HL-60 (cell line): ENCODE data around the gene RASGRP2.

Experiments
- DNase-seq, 2 experiments: peaks; one replicate each; pipeline ENCODE4 v3.0.0-alpha.2; 2010 to 2020; ENCODE audit warnings: low read depth in 1 of 2, low spot score in 1 of 2
- H3K27ac ChIP-seq: fragments of 250-450 bp; sonication (Bioruptor Pico); replicated peaks from 2 replicates; pipeline ENCODE4 v1.5.1; 2020; ENCODE audit warnings: mild to moderate bottlenecking, moderate library complexity
- H3K27me3 ChIP-seq: fragments of 250-450 bp; sonication (Bioruptor Pico); 2 replicates; pipeline ENCODE4 v1.5.1; 2021; ENCODE audit warnings: mild to moderate bottlenecking, moderate library complexity; ENCODE audit not compliant: insufficient read depth, poor library complexity, severe bottlenecking
- H3K4me3 ChIP-seq: replicated peaks from 2 replicates; pipeline ENCODE4 v1.5.1; 2011; ENCODE audit warnings: mild to moderate bottlenecking, control low read depth, low read length; ENCODE audit not compliant: insufficient read depth
- CTCF ChIP-seq: IDR thresholded peaks from one replicate; pipeline ENCODE4 v1.5.1; 2011; ENCODE audit warnings: low read length, control low read depth, inconsistent platforms; ENCODE audit not compliant: insufficient read depth
- GABPA ChIP-seq: IDR thresholded peaks from 2 replicates; pipeline ENCODE4 v1.6.1; 2012; ENCODE audit warnings: low read depth
- POLR2AphosphoS5 ChIP-seq: IDR thresholded peaks from 2 replicates; pipeline ENCODE4 v1.6.1; 2012; ENCODE audit warnings: low read depth
- SPI1 ChIP-seq: IDR thresholded peaks from 2 replicates; pipeline ENCODE4 v1.6.1; 2012; ENCODE audit warnings: low read depth, mild to moderate bottlenecking, borderline replicate concordance
- TF ChIP-seq, protein P1 (sequence below): IDR thresholded peaks from 2 replicates; pipeline ENCODE4 v1.6.1; 2012; ENCODE audit warnings: low read depth; ENCODE audit not compliant: insufficient replicate concordance

The RASGRP2 gene

DNA sequence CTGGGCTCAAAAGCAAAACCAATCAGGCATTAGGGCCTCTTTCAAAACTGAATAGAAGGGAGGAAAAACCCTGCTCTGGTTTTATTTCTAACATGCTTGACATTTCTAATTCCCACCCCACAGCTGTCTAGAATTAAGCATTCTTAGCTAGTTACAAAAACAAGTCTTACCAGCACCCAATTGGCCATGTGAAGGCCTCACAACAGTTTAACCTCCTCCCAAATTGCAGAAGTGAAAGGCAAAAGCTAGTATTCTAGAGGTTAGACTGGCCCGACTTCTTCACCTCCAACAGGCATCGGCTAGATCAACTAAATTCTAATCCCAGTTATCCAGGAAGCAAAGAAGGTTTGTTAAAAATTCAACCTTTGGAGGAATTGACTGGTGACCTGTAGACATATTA is 27.9 kb upstream of the RASGRP2 start:
- peak; percentile 50; the same call in 1 of the 2 replicates for TF ChIP-seq SPI1
- TF ChIP-seq POLR2AphosphoS5: no peak
- Histone ChIP-seq H3K27ac (peak overlapping the region; percentile 46), H3K27me3 (no peaks in the 10 kb centered on the region), H3K4me3 (no peak overlapping the region)
- DNase-seq: no peak

DNA sequence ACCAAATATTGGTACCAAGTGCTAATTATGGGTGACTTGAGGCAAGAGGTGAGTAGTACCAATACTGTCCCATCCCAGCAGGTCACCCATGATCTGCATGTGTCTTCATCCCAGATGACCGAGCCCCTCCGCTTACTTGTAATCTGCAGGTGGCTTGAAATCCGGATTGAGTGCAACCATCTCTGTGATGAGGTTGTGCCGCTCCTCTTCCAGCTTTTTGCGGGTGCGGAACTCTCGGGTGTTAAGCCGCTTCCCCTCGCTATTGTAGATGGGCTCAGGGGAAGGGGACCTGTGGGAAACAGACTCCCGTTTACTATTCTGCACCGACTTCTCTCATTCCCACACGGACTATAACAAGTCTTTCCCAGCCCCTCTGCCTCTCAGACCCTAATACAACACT is 26.2 kb upstream of the RASGRP2 start:
- no peak for TF ChIP-seq CTCF
- TF ChIP-seq, protein P1, sequence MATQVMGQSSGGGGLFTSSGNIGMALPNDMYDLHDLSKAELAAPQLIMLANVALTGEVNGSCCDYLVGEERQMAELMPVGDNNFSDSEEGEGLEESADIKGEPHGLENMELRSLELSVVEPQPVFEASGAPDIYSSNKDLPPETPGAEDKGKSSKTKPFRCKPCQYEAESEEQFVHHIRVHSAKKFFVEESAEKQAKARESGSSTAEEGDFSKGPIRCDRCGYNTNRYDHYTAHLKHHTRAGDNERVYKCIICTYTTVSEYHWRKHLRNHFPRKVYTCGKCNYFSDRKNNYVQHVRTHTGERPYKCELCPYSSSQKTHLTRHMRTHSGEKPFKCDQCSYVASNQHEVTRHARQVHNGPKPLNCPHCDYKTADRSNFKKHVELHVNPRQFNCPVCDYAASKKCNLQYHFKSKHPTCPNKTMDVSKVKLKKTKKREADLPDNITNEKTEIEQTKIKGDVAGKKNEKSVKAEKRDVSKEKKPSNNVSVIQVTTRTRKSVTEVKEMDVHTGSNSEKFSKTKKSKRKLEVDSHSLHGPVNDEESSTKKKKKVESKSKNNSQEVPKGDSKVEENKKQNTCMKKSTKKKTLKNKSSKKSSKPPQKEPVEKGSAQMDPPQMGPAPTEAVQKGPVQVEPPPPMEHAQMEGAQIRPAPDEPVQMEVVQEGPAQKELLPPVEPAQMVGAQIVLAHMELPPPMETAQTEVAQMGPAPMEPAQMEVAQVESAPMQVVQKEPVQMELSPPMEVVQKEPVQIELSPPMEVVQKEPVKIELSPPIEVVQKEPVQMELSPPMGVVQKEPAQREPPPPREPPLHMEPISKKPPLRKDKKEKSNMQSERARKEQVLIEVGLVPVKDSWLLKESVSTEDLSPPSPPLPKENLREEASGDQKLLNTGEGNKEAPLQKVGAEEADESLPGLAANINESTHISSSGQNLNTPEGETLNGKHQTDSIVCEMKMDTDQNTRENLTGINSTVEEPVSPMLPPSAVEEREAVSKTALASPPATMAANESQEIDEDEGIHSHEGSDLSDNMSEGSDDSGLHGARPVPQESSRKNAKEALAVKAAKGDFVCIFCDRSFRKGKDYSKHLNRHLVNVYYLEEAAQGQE: no peak
- TF ChIP-seq GABPA: no peak
- TF ChIP-seq SPI1: no peak
- TF ChIP-seq POLR2AphosphoS5: no peak; the same call in 1 of the 2 replicates
- no peak for DNase-seq
- H3K27me3 ChIP-seq: no peaks in the 10 kb centered on the region
- no peak overlapping the region for H3K27ac ChIP-seq
- no peak overlapping the region for H3K4me3 ChIP-seq

- H3K27ac ChIP-seq: no peak overlapping the region
- TF ChIP-seq POLR2AphosphoS5 (peak; percentile 52; the same call in 1 of the 2 replicates), GABPA (no peak)
- no peak overlapping the region for H3K4me3 ChIP-seq
- no peaks in the 10 kb centered on the region for H3K27me3 ChIP-seq
- DNase-seq: no peak
These were observed 25.3 kb upstream of the RASGRP2 start for GRCh38 chr11:64769283-64769682.

DNA sequence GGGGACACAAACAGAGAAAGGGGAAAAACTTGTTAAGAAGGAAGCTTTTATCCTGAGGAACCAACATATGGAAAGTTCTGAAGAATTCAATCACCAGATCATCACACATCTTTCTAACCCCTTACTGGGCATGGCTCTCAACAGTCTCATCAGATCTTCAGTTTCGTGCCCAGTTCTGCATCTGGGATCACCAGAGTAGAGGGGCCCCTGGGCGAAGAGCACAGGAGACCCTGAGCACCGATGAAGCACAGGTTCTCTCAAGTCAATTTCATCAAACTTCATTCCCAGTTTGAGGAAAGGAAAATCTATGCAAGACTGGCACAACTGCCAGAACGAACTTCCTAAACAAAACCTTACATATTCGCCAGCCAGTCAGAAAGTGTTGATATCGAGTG is 24.4 kb upstream of the RASGRP2 start:
- no peak for DNase-seq
- Histone ChIP-seq H3K27me3 (no peaks in the 10 kb centered on the region), H3K27ac (no peak overlapping the region), H3K4me3 (no peak overlapping the region)
- no peak for TF ChIP-seq GABPA
- TF ChIP-seq POLR2AphosphoS5: no peak
- TF ChIP-seq, protein P1: no peak
- TF ChIP-seq CTCF: no peak
- no peak for TF ChIP-seq SPI1
